Hindlimb muscle (tissue), 1 donor: ENCODE measurements around the gene PACSIN1. TPM values are rescaled to one million over a fixed set of nuclear protein-coding genes. Genes with fewer than 3 reads are reported as not detected.

Experiments
- DNase-seq: peaks from one replicate; pipeline ENCODE4 v3.0.0-alpha.2; 2013
- polyA plus RNA-seq: library from polyadenylated mRNA; unstranded; fragments of 120-200 nt; gene quantifications from one replicate; pipeline ENCODE4 v1.2.1, GENCODE V29; 2013; ENCODE audit not compliant: insufficient read length

Gene PACSIN1
- polyA plus RNA-seq, 1 donor = 1.1 TPM

- no peak for DNase-seq
Measured at GRCh38 chr6:34515473-34516387, 49.9 kb downstream of the PACSIN1 start.

GRCh38 chr6:34516391-34517324 lies 50.8 kb downstream of the PACSIN1 start:
- no peak for DNase-seq

GRCh38 chr6:34517461-34517881 lies 51.6 kb downstream of the PACSIN1 start:
- no peak for DNase-seq

GRCh38 chr6:34517966-34518365 lies 52.1 kb downstream of the PACSIN1 start:
- no peak for DNase-seq

GRCh38 chr6:34518669-34519365 lies 52.9 kb downstream of the PACSIN1 start:
- DNase-seq = no peak

GRCh38 chr6:34519971-34520644 lies 54.2 kb downstream of the PACSIN1 start:
- DNase-seq = no peak

- DNase-seq = no peak
Measured at GRCh38 chr6:34520645-34521462, 55.0 kb downstream of the PACSIN1 start.

- DNase-seq = no peak
Measured at GRCh38 chr6:34521463-34522285, 55.8 kb downstream of the PACSIN1 start.

GRCh38 chr6:34522761-34523160 lies 56.9 kb downstream of the PACSIN1 start:
- no peak for DNase-seq

GRCh38 chr6:34523441-34524206 lies 57.7 kb downstream of the PACSIN1 start:
- no peak for DNase-seq

- DNase-seq = no peak
Measured at GRCh38 chr6:34524499-34524898, 58.6 kb downstream of the PACSIN1 start.

GRCh38 chr6:34524971-34525370 lies 59.1 kb downstream of the PACSIN1 start:
- no peak for DNase-seq

GRCh38 chr6:34525431-34526175 lies 59.7 kb downstream of the PACSIN1 start:
- DNase-seq = no peak

- peak; percentile 26 for DNase-seq
Measured at GRCh38 chr6:34526241-34526972, 60.5 kb downstream of the PACSIN1 start.

GRCh38 chr6:34526992-34527728 lies 61.3 kb downstream of the PACSIN1 start:
- DNase-seq = peak; percentile 92

GRCh38 chr6:34527751-34528670 lies 62.1 kb downstream of the PACSIN1 start:
- no peak for DNase-seq
